ENCODE results near the gene FDX1.

DNA sequence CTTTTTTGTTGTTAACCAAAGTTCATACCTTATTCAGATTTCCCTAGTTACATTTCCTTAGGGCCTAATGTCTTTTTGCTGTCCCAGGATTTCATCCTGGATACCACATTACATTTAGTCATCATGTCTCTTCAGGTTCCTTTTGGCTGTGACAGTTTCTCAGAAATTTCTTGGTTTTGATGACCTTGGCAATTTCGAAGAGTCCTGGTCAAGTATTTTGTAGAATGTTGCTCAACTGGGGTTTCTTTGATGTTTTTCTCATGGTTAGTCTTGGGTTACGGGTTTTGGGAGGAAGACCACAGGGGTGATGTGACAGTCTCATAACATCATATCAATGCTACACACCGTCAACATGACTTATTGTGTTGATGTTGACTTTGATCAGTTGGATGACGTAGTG is 39.8 kb upstream of the FDX1 start:
- no peak for TF ChIP-seq SIN3A (IDR thresholded peaks at IDR 0.05; ENCODE audit: borderline replicate concordance, insufficient read depth, low read depth, low read length)
- TF ChIP-seq, protein P1, sequence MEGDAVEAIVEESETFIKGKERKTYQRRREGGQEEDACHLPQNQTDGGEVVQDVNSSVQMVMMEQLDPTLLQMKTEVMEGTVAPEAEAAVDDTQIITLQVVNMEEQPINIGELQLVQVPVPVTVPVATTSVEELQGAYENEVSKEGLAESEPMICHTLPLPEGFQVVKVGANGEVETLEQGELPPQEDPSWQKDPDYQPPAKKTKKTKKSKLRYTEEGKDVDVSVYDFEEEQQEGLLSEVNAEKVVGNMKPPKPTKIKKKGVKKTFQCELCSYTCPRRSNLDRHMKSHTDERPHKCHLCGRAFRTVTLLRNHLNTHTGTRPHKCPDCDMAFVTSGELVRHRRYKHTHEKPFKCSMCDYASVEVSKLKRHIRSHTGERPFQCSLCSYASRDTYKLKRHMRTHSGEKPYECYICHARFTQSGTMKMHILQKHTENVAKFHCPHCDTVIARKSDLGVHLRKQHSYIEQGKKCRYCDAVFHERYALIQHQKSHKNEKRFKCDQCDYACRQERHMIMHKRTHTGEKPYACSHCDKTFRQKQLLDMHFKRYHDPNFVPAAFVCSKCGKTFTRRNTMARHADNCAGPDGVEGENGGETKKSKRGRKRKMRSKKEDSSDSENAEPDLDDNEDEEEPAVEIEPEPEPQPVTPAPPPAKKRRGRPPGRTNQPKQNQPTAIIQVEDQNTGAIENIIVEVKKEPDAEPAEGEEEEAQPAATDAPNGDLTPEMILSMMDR (IDR thresholded peaks at IDR 0.05), result no peak
- TF ChIP-seq, protein P2, sequence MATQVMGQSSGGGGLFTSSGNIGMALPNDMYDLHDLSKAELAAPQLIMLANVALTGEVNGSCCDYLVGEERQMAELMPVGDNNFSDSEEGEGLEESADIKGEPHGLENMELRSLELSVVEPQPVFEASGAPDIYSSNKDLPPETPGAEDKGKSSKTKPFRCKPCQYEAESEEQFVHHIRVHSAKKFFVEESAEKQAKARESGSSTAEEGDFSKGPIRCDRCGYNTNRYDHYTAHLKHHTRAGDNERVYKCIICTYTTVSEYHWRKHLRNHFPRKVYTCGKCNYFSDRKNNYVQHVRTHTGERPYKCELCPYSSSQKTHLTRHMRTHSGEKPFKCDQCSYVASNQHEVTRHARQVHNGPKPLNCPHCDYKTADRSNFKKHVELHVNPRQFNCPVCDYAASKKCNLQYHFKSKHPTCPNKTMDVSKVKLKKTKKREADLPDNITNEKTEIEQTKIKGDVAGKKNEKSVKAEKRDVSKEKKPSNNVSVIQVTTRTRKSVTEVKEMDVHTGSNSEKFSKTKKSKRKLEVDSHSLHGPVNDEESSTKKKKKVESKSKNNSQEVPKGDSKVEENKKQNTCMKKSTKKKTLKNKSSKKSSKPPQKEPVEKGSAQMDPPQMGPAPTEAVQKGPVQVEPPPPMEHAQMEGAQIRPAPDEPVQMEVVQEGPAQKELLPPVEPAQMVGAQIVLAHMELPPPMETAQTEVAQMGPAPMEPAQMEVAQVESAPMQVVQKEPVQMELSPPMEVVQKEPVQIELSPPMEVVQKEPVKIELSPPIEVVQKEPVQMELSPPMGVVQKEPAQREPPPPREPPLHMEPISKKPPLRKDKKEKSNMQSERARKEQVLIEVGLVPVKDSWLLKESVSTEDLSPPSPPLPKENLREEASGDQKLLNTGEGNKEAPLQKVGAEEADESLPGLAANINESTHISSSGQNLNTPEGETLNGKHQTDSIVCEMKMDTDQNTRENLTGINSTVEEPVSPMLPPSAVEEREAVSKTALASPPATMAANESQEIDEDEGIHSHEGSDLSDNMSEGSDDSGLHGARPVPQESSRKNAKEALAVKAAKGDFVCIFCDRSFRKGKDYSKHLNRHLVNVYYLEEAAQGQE (IDR thresholded peaks at IDR 0.05; ENCODE audit: insufficient read depth in 1 of 2, low read depth in 2 of 2, low read length in 1 of 2), result no peak
- no peak for TF ChIP-seq POLR2AphosphoS5 (IDR thresholded peaks at IDR 0.05; ENCODE audit: low read depth, low read length)

Data from Panc1 (cell line).